Activated naive CD4-positive, alpha-beta T cell treated with anti-CD3 and anti-CD28 coated beads, Interleukin-2, amount 10 ng/mL, durations not matched to agents 7 days and 5 days (primary cell): ENCODE data around the gene NOC4L.
"Not testable (repeated sequence)": the region's sequence is repeated elsewhere in the genome, so short reads cannot be mapped to it uniquely, and the experiment has no call there.

ENCODE experiments used
- CTCF ChIA-PET: fragments of 350-600 bp; sonication (Branson Sonifier 250); formaldehyde crosslinking; loops from one replicate; lab custom pipeline; 2021; ENCODE audit warnings: antibody characterized with exemption; lab: Charles Lee
- DNase-seq: peaks from one replicate; pipeline ENCODE4 v3.0.0-alpha.2; 2020
- H3K27ac Mint-ChIP-seq: one replicate; pipeline ENCODE4 v1.8.0; 2021; ENCODE audit warnings: mild to moderate bottlenecking, moderate library complexity, mixed read lengths
- H3K27me3 Mint-ChIP-seq: one replicate; pipeline ENCODE4 v1.8.0; 2021; ENCODE audit warnings: mild to moderate bottlenecking, mixed read lengths
- H3K36me3 Mint-ChIP-seq: one replicate; pipeline ENCODE4 v1.8.0; 2021; ENCODE audit warnings: mixed read lengths
- H3K4me1 Mint-ChIP-seq: one replicate; pipeline ENCODE4 v1.8.0; 2021; ENCODE audit warnings: mixed read lengths
- H3K4me3 Mint-ChIP-seq: one replicate; pipeline ENCODE4 v1.8.0; 2021; ENCODE audit warnings: mild to moderate bottlenecking, moderate library complexity, mixed read lengths
- H3K9me3 Mint-ChIP-seq: one replicate; pipeline ENCODE4 v1.8.0; 2021; ENCODE audit warnings: mixed read lengths

NOC4L gene

GRCh38 chr12:132188916-132189325 lies 44.7 kb downstream of the NOC4L start:
- no peak for DNase-seq
- H3K4me1 Mint-ChIP-seq = peaks cover 54% of the 10 kb centered on the region
- peak overlapping the region; percentile 89 for H3K4me3 Mint-ChIP-seq

GRCh38 chr12:132189378-132190011 lies 45.2 kb downstream of the NOC4L start:
- CTCF ChIA-PET = interaction anchor here (0.7 to 1.4 kb wide), 3 partner anchors 11 to 36 kb away, joined by 3 to 4 read pairs (median 4); no protein-coding TSS in a partner anchor
- Mint-ChIP-seq H3K4me1 (peaks cover 54% of the 10 kb centered on the region), H3K4me3 (peak overlapping the region; percentile 89), H3K36me3 (peaks cover 22% of the 10 kb centered on the region), H3K27ac (peak overlapping the region; percentile 88), H3K27me3 (peaks cover 17% of the 10 kb centered on the region), H3K9me3 (peaks cover 24% of the 10 kb centered on the region)
- DNase-seq = peak; percentile 97

More at GRCh38 chr12:132188916-132189325, 44.7 kb downstream of the NOC4L start:
- peaks cover 17% of the 10 kb centered on the region for H3K27me3 Mint-ChIP-seq
- H3K27ac Mint-ChIP-seq = peak overlapping the region; percentile 88
- CTCF ChIA-PET = interaction anchor here (1.3 to 1.4 kb wide), 2 partner anchors 17 to 35 kb away, joined by 3 to 4 read pairs; no protein-coding TSS in a partner anchor
- H3K36me3 Mint-ChIP-seq = peaks cover 26% of the 10 kb centered on the region
- H3K9me3 Mint-ChIP-seq = peaks cover 21% of the 10 kb centered on the region

GRCh38 chr12:132190012-132190755 lies 45.9 kb downstream of the NOC4L start:
- CTCF ChIA-PET = interaction anchor here (0.7 to 1.3 kb wide), 2 partner anchors 12 to 36 kb away, joined by 4 read pairs; no protein-coding TSS in a partner anchor
- peaks cover 20% of the 10 kb centered on the region for H3K36me3 Mint-ChIP-seq
- H3K27ac Mint-ChIP-seq = peak overlapping the region; percentile 88
- H3K4me1 Mint-ChIP-seq = peaks cover 51% of the 10 kb centered on the region
- no peak for DNase-seq
- H3K9me3 Mint-ChIP-seq = peaks cover 23% of the 10 kb centered on the region
- H3K4me3 Mint-ChIP-seq = peak overlapping the region; percentile 89
- peaks cover 14% of the 10 kb centered on the region for H3K27me3 Mint-ChIP-seq

- Mint-ChIP-seq H3K27ac (peak overlapping the region; percentile 62), H3K27me3 (peaks cover 8% of the 10 kb centered on the region), H3K36me3 (peaks cover 15% of the 10 kb centered on the region), H3K9me3 (peaks cover 18% of the 10 kb centered on the region), H3K4me1 (peaks cover 43% of the 10 kb centered on the region), H3K4me3 (peak overlapping the region; percentile 89)
- DNase-seq = no peak
- CTCF ChIA-PET = no interaction called here
Observed at GRCh38 chr12:132190834-132191500, 46.7 kb downstream of the NOC4L start.

- peaks cover 8% of the 10 kb centered on the region for H3K27me3 Mint-ChIP-seq
- peaks cover 12% of the 10 kb centered on the region for H3K36me3 Mint-ChIP-seq
- H3K9me3 Mint-ChIP-seq = peaks cover 18% of the 10 kb centered on the region
- H3K4me1 Mint-ChIP-seq = peaks cover 33% of the 10 kb centered on the region
- DNase-seq = no peak
- H3K27ac Mint-ChIP-seq = no peak overlapping the region
- H3K4me3 Mint-ChIP-seq = no peak overlapping the region
- CTCF ChIA-PET = no interaction called here
Observed at GRCh38 chr12:132191715-132192553, 47.7 kb downstream of the NOC4L start.

- Mint-ChIP-seq H3K36me3 (peaks cover 4% of the 10 kb centered on the region), H3K27me3 (peaks cover 8% of the 10 kb centered on the region), H3K4me1 (peaks cover 19% of the 10 kb centered on the region), H3K27ac (no peak overlapping the region), H3K4me3 (no peak overlapping the region), H3K9me3 (peaks cover 18% of the 10 kb centered on the region)
- CTCF ChIA-PET = interaction anchor here (0.9 kb wide), 1 partner anchor 40 kb away, joined by 4 read pairs; no protein-coding TSS in a partner anchor
- peak; percentile 46 for DNase-seq
Observed at GRCh38 chr12:132194056-132194455, 49.8 kb downstream of the NOC4L start.

GRCh38 chr12:132194556-132194955 lies 50.3 kb downstream of the NOC4L start:
- peaks cover 15% of the 10 kb centered on the region for H3K4me1 Mint-ChIP-seq
- H3K27ac Mint-ChIP-seq = no peak overlapping the region
- H3K36me3 Mint-ChIP-seq = no peaks in the 10 kb centered on the region
- CTCF ChIA-PET = interaction anchor here (0.9 kb wide), 1 partner anchor 41 kb away, joined by 4 read pairs; no protein-coding TSS in a partner anchor
- H3K4me3 Mint-ChIP-seq = no peak overlapping the region
- peaks cover 4% of the 10 kb centered on the region for H3K27me3 Mint-ChIP-seq
- peaks cover 18% of the 10 kb centered on the region for H3K9me3 Mint-ChIP-seq
- DNase-seq = no peak

GRCh38 chr12:132195242-132195641 lies 51.0 kb downstream of the NOC4L start:
- peaks cover 10% of the 10 kb centered on the region for H3K4me1 Mint-ChIP-seq
- H3K9me3 Mint-ChIP-seq = peaks cover 18% of the 10 kb centered on the region
- DNase-seq, H3K4me3 Mint-ChIP-seq, CTCF ChIA-PET, H3K36me3 Mint-ChIP-seq, H3K27ac Mint-ChIP-seq, H3K27me3 Mint-ChIP-seq: not testable (repeated sequence)

- Mint-ChIP-seq H3K9me3 (peaks cover 18% of the 10 kb centered on the region), H3K4me1 (peaks cover 1% of the 10 kb centered on the region), H3K27ac (no peak overlapping the region), H3K4me3 (no peak overlapping the region), H3K36me3 (no peaks in the 10 kb centered on the region), H3K27me3 (peaks cover 4% of the 10 kb centered on the region)
- CTCF ChIA-PET = no interaction called here
- no peak for DNase-seq
Observed at GRCh38 chr12:132196038-132196872, 52.0 kb downstream of the NOC4L start.

- CTCF ChIA-PET = no interaction called here
- H3K4me3 Mint-ChIP-seq = no peak overlapping the region
- H3K9me3 Mint-ChIP-seq = peaks cover 17% of the 10 kb centered on the region
- H3K36me3 Mint-ChIP-seq = no peaks in the 10 kb centered on the region
- peaks cover 4% of the 10 kb centered on the region for H3K27me3 Mint-ChIP-seq
- DNase-seq = no peak
- H3K4me1 Mint-ChIP-seq = no peaks in the 10 kb centered on the region
- no peak overlapping the region for H3K27ac Mint-ChIP-seq
Observed at GRCh38 chr12:132196873-132197390, 52.7 kb downstream of the NOC4L start.

GRCh38 chr12:132197581-132198354 lies 53.5 kb downstream of the NOC4L start:
- H3K36me3 Mint-ChIP-seq = no peaks in the 10 kb centered on the region
- CTCF ChIA-PET = no interaction called here
- peaks cover 9% of the 10 kb centered on the region for H3K27me3 Mint-ChIP-seq
- no peak for DNase-seq
- H3K27ac Mint-ChIP-seq = no peak overlapping the region
- H3K9me3 Mint-ChIP-seq = peaks cover 15% of the 10 kb centered on the region
- no peaks in the 10 kb centered on the region for H3K4me1 Mint-ChIP-seq
- no peak overlapping the region for H3K4me3 Mint-ChIP-seq

GRCh38 chr12:132199101-132199500 lies 54.8 kb downstream of the NOC4L start:
- Mint-ChIP-seq H3K9me3 (peaks cover 4% of the 10 kb centered on the region), H3K4me1 (no peaks in the 10 kb centered on the region), H3K36me3 (no peaks in the 10 kb centered on the region), H3K27ac (no peak overlapping the region), H3K27me3 (peaks cover 11% of the 10 kb centered on the region), H3K4me3 (no peak overlapping the region)
- CTCF ChIA-PET = no interaction called here
- DNase-seq = no peak
